OCI-LY7 (cell line): ENCODE measurements around the gene ADAMTS4. TPM values are rescaled to one million over a fixed set of nuclear protein-coding genes. Genes with fewer than 3 reads are reported as not detected.

Experiments used
- BruUV-seq: library from RNA; stranded (reverse); fragments of 400-500 nt; replicated peaks from 2 replicates; lab custom pipeline; 2021; lab: Mats Ljungman, UMichigan
- CTCF ChIA-PET: fragments of 300-600 bp; sonication (Branson Sonifier 250); formaldehyde crosslinking; loops from one replicate; lab custom pipeline; 2022; ENCODE audit warnings: antibody characterized with exemption; ENCODE audit not compliant: unreplicated experiment; lab: Charles Lee
- POLR2A ChIA-PET: fragments of 300-600 bp; sonication (Branson Sonifier 250); formaldehyde crosslinking; loops from one replicate; lab custom pipeline; 2022; ENCODE audit warnings: antibody characterized with exemption; lab: Charles Lee
- DNase-seq: peaks from one replicate; pipeline ENCODE4 v3.0.0-alpha.2; 2015; ENCODE audit warnings: low spot score
- H2AFZ ChIP-seq: fragments of 200-600 bp; sonication (generic), shearing (Covaris generic); 2 replicates; pipeline ENCODE4 v1.6.1; 2014; ENCODE audit warnings: mild to moderate bottlenecking, antibody characterized with exemption, low read length, moderate library complexity
- H3K27ac ChIP-seq: fragments of 200-600 bp; sonication (generic); 2 replicates; pipeline ENCODE4 v1.5.1; 2014; ENCODE audit warnings: mixed run types, low read depth, mild to moderate bottlenecking, moderate library complexity, low read length, inconsistent platforms; ENCODE audit not compliant: poor library complexity, severe bottlenecking
- H3K36me3 ChIP-seq: fragments of 200-600 bp; sonication (generic); 2 replicates; pipeline ENCODE4 v1.6.1; 2014; ENCODE audit warnings: mild to moderate bottlenecking, antibody characterized with exemption, low read length, moderate library complexity, mixed read lengths; ENCODE audit not compliant: insufficient read depth
- H3K4me1 ChIP-seq: fragments of 200-600 bp; sonication (generic); 2 replicates; pipeline ENCODE4 v1.5.1; 2014; ENCODE audit warnings: mild to moderate bottlenecking, low read length; ENCODE audit not compliant: insufficient read depth, poor library complexity, severe bottlenecking
- H3K4me2 ChIP-seq: fragments of 200-600 bp; sonication (generic); 2 replicates; pipeline ENCODE4 v1.6.1; 2014; ENCODE audit warnings: mild to moderate bottlenecking, low read length
- H3K4me3 ChIP-seq: fragments of 200-600 bp; sonication (generic); 2 replicates; pipeline ENCODE4 v1.5.1; 2014; ENCODE audit warnings: mild to moderate bottlenecking, low read depth, low read length; ENCODE audit not compliant: poor library complexity, severe bottlenecking
- H3K79me2 ChIP-seq: fragments of 200-600 bp; sonication (generic); 2 replicates; pipeline ENCODE4 v1.6.1; 2016; ENCODE audit warnings: low read depth, mild to moderate bottlenecking, low read length, moderate library complexity, mixed read lengths; ENCODE audit not compliant: insufficient read depth
- H3K9me2 ChIP-seq: fragments of 200-600 bp; sonication (generic); 2 replicates; pipeline ENCODE4 v1.6.1; 2016; ENCODE audit warnings: mild to moderate bottlenecking, low read length, mixed read lengths; ENCODE audit not compliant: insufficient read depth
- H3K9me3 ChIP-seq: fragments of 200-600 bp; sonication (generic); 2 replicates; pipeline ENCODE4 v1.6.1; 2014; ENCODE audit warnings: mild to moderate bottlenecking, mixed run types, low read length, mixed read lengths
- H4K20me1 ChIP-seq: fragments of 200-600 bp; sonication (generic); 2 replicates; pipeline ENCODE4 v1.6.1; 2014; ENCODE audit warnings: mild to moderate bottlenecking, antibody characterized with exemption, low read length, moderate library complexity, mixed read lengths; ENCODE audit not compliant: insufficient read depth
- EZH2phosphoT487 ChIP-seq: fragments of 200-600 bp; sonication (generic); IDR thresholded peaks from 2 replicates; pipeline ENCODE4 v1.6.1; 2018; ENCODE audit warnings: low read depth, borderline replicate concordance, mild to moderate bottlenecking, mixed run types, antibody characterized with exemption, low read length, moderate library complexity, mixed read lengths
- intact Hi-C: fragments of 100-400 bp; cut with micrococcal nuclease; formaldehyde crosslinking; loops from one replicate; pipeline ENCODE4 v1.10.0; 2022; ENCODE audit not compliant: unreplicated experiment
- total RNA-seq, 2 experiments: library from RNA; depleted of rRNA in 1 of 2; stranded (reverse); fragments of >200 nt in 1 of 2; shearing (Covaris generic) in 1 of 2; gene quantifications; 2 replicates each; pipeline ENCODE4 v1.2.3, GENCODE V29; 2014 to 2022
- TF ChIP-seq, protein P1 (sequence below): fragments of 200-600 bp; sonication (generic); conservative IDR thresholded peaks from 2 replicates; pipeline ENCODE4 v1.5.1; 2014; ENCODE audit warnings: mild to moderate bottlenecking, antibody characterized with exemption, low read length, moderate library complexity, mixed read lengths

ADAMTS4 gene
- total RNA-seq, 2 experiments from 2014 or later: 0.03 to 0.15 TPM

DNA sequence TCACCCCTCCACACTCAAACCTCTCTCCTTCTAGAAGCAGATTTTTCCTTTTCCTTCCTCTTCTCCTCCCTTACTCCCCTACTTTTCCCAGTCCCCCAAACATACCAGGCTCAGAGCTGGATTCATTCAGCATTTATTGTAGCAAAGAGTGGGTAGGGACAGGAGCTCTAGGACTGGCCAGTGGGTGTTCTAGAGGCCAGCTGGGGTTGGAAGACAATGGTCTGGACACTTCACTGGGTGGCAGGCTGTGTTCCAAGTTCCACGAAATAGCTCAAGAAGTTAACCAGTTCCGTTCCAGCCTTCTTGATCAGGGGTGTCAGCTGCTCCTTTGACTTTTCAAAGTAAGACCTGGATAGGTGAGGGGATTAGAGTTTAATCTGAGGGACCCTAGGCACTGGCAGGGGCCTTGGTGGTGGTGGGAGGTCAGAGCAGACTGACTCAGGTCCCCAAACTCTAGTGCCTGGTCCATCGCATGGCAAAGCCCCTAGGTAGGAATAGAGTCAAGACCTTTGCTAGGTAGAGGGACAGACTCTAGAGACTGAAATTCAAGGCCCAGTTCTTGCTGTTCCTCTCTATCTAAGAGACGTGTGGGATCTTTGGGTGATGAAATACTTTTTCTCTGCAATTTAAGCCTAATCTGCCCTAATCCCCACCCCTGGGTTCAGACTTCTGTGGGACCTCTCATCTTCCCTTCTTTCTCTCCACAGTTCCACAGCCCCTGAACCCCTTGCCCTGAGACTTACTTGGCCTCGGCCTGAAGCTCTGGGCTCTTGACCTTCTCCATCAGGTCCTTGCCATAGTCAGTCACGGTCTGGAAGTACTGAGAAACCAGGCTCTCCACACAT lies 23.5 kb upstream of the ADAMTS4 start:
- Histone ChIP-seq H3K79me2 (no peaks in the 10 kb centered on the region), H3K4me3 (no peak overlapping the region), H2AFZ (no peak overlapping the region), H4K20me1 (no peaks in the 10 kb centered on the region), H3K36me3 (no peaks in the 10 kb centered on the region), H3K9me2 (no peaks in the 10 kb centered on the region), H3K27ac (no peak overlapping the region), H3K4me2 (no peak overlapping the region), H3K4me1 (peaks cover 40% of the 10 kb centered on the region), H3K9me3 (no peaks in the 10 kb centered on the region)
- CTCF ChIA-PET: interaction anchor here (0.6 to 0.7 kb wide), 3 partner anchors 9 to 83 kb away, joined by 3 to 4 read pairs (median 4); no protein-coding TSS in a partner anchor
- BruUV-seq: no TSS peak
- no peak for DNase-seq
- intact Hi-C loops: no loop called here
- POLR2A ChIA-PET: interaction anchor here (0.5 to 1.1 kb wide), 4 partner anchors 29 to 163 kb away, joined by 3 read pairs; no protein-coding TSS in a partner anchor
- TF ChIP-seq, protein P1, sequence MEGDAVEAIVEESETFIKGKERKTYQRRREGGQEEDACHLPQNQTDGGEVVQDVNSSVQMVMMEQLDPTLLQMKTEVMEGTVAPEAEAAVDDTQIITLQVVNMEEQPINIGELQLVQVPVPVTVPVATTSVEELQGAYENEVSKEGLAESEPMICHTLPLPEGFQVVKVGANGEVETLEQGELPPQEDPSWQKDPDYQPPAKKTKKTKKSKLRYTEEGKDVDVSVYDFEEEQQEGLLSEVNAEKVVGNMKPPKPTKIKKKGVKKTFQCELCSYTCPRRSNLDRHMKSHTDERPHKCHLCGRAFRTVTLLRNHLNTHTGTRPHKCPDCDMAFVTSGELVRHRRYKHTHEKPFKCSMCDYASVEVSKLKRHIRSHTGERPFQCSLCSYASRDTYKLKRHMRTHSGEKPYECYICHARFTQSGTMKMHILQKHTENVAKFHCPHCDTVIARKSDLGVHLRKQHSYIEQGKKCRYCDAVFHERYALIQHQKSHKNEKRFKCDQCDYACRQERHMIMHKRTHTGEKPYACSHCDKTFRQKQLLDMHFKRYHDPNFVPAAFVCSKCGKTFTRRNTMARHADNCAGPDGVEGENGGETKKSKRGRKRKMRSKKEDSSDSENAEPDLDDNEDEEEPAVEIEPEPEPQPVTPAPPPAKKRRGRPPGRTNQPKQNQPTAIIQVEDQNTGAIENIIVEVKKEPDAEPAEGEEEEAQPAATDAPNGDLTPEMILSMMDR: no peak
- no peak for TF ChIP-seq EZH2phosphoT487

DNA sequence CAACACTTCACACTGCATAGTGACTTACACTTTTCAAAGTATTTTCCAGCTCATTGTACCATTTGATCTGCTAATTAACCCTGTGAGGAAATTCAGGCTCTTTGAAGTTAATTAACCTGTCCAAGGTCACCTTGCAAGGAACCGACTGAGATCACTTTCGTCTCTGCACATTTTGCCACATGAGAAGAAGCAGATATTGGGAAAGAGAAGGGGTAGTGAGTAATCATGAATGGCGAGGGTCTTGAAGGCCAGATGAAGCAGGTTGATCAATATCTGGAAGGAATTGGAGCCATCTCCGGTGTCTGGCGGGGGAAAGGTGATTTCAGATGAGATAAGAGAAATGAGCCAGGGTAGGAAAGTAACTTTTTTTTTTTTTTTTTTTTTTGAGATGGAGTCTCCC lies 21.1 kb upstream of the ADAMTS4 start:
- no peaks in the 10 kb centered on the region for H3K36me3 ChIP-seq
- no peak overlapping the region for H3K4me3 ChIP-seq
- no peaks in the 10 kb centered on the region for H3K9me3 ChIP-seq
- H3K9me2 ChIP-seq: no peaks in the 10 kb centered on the region
- H4K20me1 ChIP-seq: no peaks in the 10 kb centered on the region
- no peak overlapping the region for H3K4me2 ChIP-seq
- POLR2A ChIA-PET: interaction anchor here (0.6 to 4.4 kb wide), 4 partner anchors 7 to 49 kb away, joined by 3 to 22 read pairs (median 4); partner anchors contain the start of gene NDUFS2
- no peak for DNase-seq
- H3K27ac ChIP-seq: no peak overlapping the region
- peaks cover 36% of the 10 kb centered on the region for H3K4me1 ChIP-seq
- CTCF ChIA-PET: no interaction called here
- intact Hi-C loops: no loop called here
- H2AFZ ChIP-seq: no peak overlapping the region
- H3K79me2 ChIP-seq: no peaks in the 10 kb centered on the region
- no TSS peak for BruUV-seq
- TF ChIP-seq EZH2phosphoT487: no peak
- TF ChIP-seq, protein P1: no peak
